ENCODE results near the gene SLC25A40. TPM values are rescaled to one million over a fixed set of nuclear protein-coding genes. Genes with fewer than 3 reads are reported as not detected.

SLC25A40 gene
- total and polyA plus RNA-seq, 2 of the 13 experiments (the other 11 are each of a cell fraction or from before 2014, with no cell fraction given) = 12.9 to 13.6 TPM

DNA sequence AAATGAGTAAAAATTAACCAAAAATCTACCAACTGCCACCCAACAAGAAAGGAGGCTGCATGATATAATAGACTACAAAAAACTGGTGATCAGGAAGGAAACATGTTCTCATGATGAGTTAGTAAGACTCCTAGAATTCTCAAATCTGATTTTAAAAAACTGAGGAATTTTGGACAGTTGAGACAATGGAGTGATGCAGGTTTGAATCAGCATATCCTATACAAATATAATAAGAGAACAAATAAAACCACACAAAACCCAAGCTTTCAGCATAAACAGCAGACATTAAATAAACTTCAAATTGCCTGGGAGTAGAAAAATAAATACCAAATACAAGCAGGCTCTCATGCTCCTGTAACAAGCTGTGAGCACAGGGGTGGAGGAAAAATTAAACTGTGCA is 57.8 kb downstream of the SLC25A40 start:
- H4K20me1 ChIP-seq (ENCODE audit: insufficient read depth, low read length) = no peaks in the 10 kb centered on the region
- CTCF ChIA-PET (ENCODE audit: low intra/inter-chr PET ratio, low total read pairs) = no interaction called here
- no TSS peak for BruUV-seq (replicated peaks)
- TF ChIP-seq ZNF850 (CRISPR knock-in tag; conservative IDR thresholded peaks at IDR 0.05) (no peak), RNF2 (conservative IDR thresholded peaks at IDR 0.05; ENCODE audit: low read depth) (no peak), U2AF1 (optimal IDR thresholded peaks at IDR 0.05; ENCODE audit: low read depth, low read length) (no peak), ZBTB8A (CRISPR knock-in tag; IDR thresholded peaks at IDR 0.05; ENCODE audit: borderline replicate concordance, low read depth) (no peak), DR1 (CRISPR knock-in tag; IDR thresholded peaks at IDR 0.05) (no peak), ZNF317 (CRISPR knock-in tag; IDR thresholded peaks at IDR 0.05) (no peak), MTF1 (CRISPR knock-in tag; IDR thresholded peaks at IDR 0.05) (no peak), ZNF569 (CRISPR knock-in tag; IDR thresholded peaks at IDR 0.05; ENCODE audit: borderline replicate concordance) (no peak), SP4 (CRISPR knock-in tag; IDR thresholded peaks at IDR 0.05) (no peak), CBX5 (CRISPR knock-in tag; IDR thresholded peaks at IDR 0.05; ENCODE audit: borderline replicate concordance) (no peak), MXI1 (IDR thresholded peaks at IDR 0.05; ENCODE audit: borderline replicate concordance, low read depth, low read length) (no peak)
- TF ChIP-seq, protein P1, sequence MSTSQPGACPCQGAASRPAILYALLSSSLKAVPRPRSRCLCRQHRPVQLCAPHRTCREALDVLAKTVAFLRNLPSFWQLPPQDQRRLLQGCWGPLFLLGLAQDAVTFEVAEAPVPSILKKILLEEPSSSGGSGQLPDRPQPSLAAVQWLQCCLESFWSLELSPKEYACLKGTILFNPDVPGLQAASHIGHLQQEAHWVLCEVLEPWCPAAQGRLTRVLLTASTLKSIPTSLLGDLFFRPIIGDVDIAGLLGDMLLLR (CRISPR knock-in tag; IDR thresholded peaks at IDR 0.05) = no peak
- TF ChIP-seq, protein P2, sequence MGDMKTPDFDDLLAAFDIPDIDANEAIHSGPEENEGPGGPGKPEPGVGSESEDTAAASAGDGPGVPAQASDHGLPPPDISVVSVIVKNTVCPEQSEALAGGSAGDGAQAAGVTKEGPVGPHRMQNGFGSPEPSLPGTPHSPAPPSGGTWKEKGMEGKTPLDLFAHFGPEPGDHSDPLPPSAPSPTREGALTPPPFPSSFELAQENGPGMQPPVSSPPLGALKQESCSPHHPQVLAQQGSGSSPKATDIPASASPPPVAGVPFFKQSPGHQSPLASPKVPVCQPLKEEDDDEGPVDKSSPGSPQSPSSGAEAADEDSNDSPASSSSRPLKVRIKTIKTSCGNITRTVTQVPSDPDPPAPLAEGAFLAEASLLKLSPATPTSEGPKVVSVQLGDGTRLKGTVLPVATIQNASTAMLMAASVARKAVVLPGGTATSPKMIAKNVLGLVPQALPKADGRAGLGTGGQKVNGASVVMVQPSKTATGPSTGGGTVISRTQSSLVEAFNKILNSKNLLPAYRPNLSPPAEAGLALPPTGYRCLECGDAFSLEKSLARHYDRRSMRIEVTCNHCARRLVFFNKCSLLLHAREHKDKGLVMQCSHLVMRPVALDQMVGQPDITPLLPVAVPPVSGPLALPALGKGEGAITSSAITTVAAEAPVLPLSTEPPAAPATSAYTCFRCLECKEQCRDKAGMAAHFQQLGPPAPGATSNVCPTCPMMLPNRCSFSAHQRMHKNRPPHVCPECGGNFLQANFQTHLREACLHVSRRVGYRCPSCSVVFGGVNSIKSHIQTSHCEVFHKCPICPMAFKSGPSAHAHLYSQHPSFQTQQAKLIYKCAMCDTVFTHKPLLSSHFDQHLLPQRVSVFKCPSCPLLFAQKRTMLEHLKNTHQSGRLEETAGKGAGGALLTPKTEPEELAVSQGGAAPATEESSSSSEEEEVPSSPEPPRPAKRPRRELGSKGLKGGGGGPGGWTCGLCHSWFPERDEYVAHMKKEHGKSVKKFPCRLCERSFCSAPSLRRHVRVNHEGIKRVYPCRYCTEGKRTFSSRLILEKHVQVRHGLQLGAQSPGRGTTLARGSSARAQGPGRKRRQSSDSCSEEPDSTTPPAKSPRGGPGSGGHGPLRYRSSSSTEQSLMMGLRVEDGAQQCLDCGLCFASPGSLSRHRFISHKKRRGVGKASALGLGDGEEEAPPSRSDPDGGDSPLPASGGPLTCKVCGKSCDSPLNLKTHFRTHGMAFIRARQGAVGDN (CRISPR knock-in tag; IDR thresholded peaks at IDR 0.05) = no peak
- TF ChIP-seq, protein P3, sequence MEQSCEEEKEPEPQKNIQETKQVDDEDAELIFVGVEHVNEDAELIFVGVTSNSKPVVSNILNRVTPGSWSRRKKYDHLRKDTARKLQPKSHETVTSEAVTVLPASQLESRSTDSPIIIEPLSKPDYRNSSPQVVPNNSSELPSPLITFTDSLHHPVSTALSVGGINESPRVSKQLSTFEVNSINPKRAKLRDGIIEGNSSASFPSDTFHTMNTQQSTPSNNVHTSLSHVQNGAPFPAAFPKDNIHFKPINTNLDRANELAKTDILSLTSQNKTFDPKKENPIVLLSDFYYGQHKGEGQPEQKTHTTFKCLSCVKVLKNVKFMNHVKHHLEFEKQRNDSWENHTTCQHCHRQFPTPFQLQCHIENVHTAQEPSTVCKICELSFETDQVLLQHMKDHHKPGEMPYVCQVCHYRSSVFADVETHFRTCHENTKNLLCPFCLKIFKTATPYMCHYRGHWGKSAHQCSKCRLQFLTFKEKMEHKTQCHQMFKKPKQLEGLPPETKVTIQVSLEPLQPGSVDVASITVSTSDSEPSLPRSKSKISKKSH (CRISPR knock-in tag; IDR thresholded peaks at IDR 0.05; ENCODE audit: borderline replicate concordance) = no peak
- H3K36me3 ChIP-seq (replicated peaks in 1 of 2; ENCODE audit: control insufficient read depth in 1 of 2, insufficient read depth in 2 of 2, low read length in 2 of 2) = no peaks in the 10 kb centered on the region
- no peak overlapping the region for H3K4me3 ChIP-seq (replicated peaks in 1 of 3; ENCODE audit: insufficient read depth in 1 of 3, low read depth in 2 of 3, low read length in 3 of 3)
- H3K4me2 ChIP-seq (ENCODE audit: low read depth, low read length) = no peak overlapping the region
- H3K27me3 ChIP-seq (ENCODE audit: control insufficient read depth in 1 of 2, insufficient read depth in 2 of 2, low read length in 2 of 2) = no peaks in the 10 kb centered on the region
- POLR2A ChIA-PET = no interaction called here
- no peak for FAIRE-seq
- H3K9ac ChIP-seq (ENCODE audit: insufficient read depth, low read depth, low read length) = no peak overlapping the region
- H3K27ac ChIP-seq (ENCODE audit: extremely low read length, insufficient read depth, low read length) = no peak overlapping the region
- H3K9me3 ChIP-seq (ENCODE audit: low read length) = no peaks in the 10 kb centered on the region
- H3K4me1 ChIP-seq (ENCODE audit: insufficient read depth, low read length) = no peaks in the 10 kb centered on the region
- H2AFZ ChIP-seq (ENCODE audit: low read length) = no peak overlapping the region
- no peaks in the 10 kb centered on the region for H3K79me2 ChIP-seq (ENCODE audit: insufficient read depth, low read length)
- intact Hi-C loops (cut with micrococcal nuclease; ENCODE audit: unreplicated experiment) (no loop called here), in situ Hi-C loops (cut with HindIII; ENCODE audit: extremely low pct_ligation_motif_present, low pct_unique_long_range_greater_than_20kb) (no loop called here)
- no peak for ATAC-seq
- DNase-seq (ENCODE audit: low spot score) = no peak

All from HepG2 (cell line).